Measurements from ENCODE around the gene PCDH9. TPM values are rescaled to one million over a fixed set of nuclear protein-coding genes. Genes with fewer than 3 reads are reported as not detected.

PCDH9 gene
- total RNA-seq, 1 donor from 2014 or later, result 6.8 TPM

GRCh38 chr13:66489586-66489985 is 740.5 kb downstream of the PCDH9 start:
- no peak overlapping the region for H3K4me3 ChIP-seq (ENCODE audit: low read length in 3 of 3)
- H3K36me3 ChIP-seq (ENCODE audit: control insufficient read depth in 3 of 3, insufficient read depth in 3 of 3, low read length in 3 of 3), result no peaks in the 10 kb centered on the region
- H3K27me3 ChIP-seq (ENCODE audit: control insufficient read depth in 3 of 3, insufficient read depth in 3 of 3, low read length in 3 of 3), result no peaks in the 10 kb centered on the region
- H3K4me1 ChIP-seq (ENCODE audit: control insufficient read depth in 3 of 3, insufficient read depth in 3 of 3, low read length in 3 of 3), result no peaks in the 10 kb centered on the region
- H3K9ac ChIP-seq (ENCODE audit: low read depth in 1 of 3, low read length in 3 of 3), result no peak overlapping the region
- no peak overlapping the region for H3K27ac ChIP-seq (ENCODE audit: low read depth, low read length)
- H3K9me3 ChIP-seq (ENCODE audit: control insufficient read depth in 3 of 3, low read length in 3 of 3), result no peaks in the 10 kb centered on the region

GRCh38 chr13:66489172-66489571 is 741.0 kb downstream of the PCDH9 start:
- Histone ChIP-seq H3K9me3 (ENCODE audit: control insufficient read depth in 3 of 3, low read length in 3 of 3) (no peaks in the 10 kb centered on the region), H3K27me3 (ENCODE audit: control insufficient read depth in 3 of 3, insufficient read depth in 3 of 3, low read length in 3 of 3) (no peaks in the 10 kb centered on the region), H3K4me1 (ENCODE audit: control insufficient read depth in 3 of 3, insufficient read depth in 3 of 3, low read length in 3 of 3) (no peaks in the 10 kb centered on the region), H3K36me3 (ENCODE audit: control insufficient read depth in 3 of 3, insufficient read depth in 3 of 3, low read length in 3 of 3) (no peaks in the 10 kb centered on the region), H3K9ac (ENCODE audit: low read depth in 1 of 3, low read length in 3 of 3) (no peak overlapping the region), H3K27ac (ENCODE audit: low read depth, low read length) (no peak overlapping the region), H3K4me3 (ENCODE audit: low read length in 3 of 3) (no peak overlapping the region)

DNA sequence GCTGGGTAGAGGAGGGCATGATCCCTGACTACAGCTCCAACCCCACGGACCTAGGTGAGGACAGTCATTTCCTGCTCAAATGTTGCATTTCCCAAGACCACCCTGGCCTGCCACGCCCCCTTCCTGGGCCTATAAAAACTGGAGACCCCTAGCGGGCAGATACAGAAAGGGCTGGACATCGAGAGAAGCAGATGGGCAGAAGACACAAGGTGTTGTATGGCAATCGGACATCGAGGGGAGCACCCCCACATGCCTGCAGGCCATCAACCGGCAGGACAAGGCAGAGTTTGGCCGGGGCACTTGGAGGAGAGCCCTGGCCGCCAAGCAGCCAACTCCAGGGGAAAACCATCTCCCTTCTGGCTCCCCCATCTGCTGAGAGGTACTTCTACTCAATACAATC is 746.4 kb downstream of the PCDH9 start:
- Histone ChIP-seq H3K36me3 (ENCODE audit: control insufficient read depth in 3 of 3, insufficient read depth in 3 of 3, low read length in 3 of 3) (no peaks in the 10 kb centered on the region), H3K4me3 (ENCODE audit: low read length in 3 of 3) (no peak overlapping the region), H3K27me3 (ENCODE audit: control insufficient read depth in 3 of 3, insufficient read depth in 3 of 3, low read length in 3 of 3) (no peaks in the 10 kb centered on the region), H3K4me1 (ENCODE audit: control insufficient read depth in 3 of 3, insufficient read depth in 3 of 3, low read length in 3 of 3) (no peaks in the 10 kb centered on the region), H3K27ac (ENCODE audit: low read depth, low read length) (no peak overlapping the region), H3K9ac (ENCODE audit: low read depth in 1 of 3, low read length in 3 of 3) (no peak overlapping the region), H3K9me3 (ENCODE audit: control insufficient read depth in 3 of 3, low read length in 3 of 3) (no peaks in the 10 kb centered on the region)

DNA sequence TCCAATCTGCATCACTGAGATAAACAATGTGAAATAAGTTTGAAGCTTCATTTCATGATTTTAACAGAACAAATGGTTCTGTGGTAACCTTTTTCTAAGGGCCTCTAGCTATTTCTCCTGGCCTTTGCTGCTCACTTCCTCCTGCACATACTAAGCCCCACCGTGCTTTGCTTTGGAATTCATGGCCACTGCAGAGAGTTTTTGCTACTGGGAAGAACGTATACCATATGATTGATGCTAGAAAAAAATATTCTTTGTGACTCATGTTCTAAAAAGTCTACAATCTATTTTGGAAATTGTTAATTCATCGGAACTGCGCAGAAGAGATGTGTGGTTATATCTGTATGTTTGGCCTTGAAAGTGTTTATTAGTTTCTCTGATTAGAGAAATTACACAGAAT is 747.3 kb downstream of the PCDH9 start:
- H3K27ac ChIP-seq (ENCODE audit: low read depth, low read length), result no peak overlapping the region
- H3K36me3 ChIP-seq (ENCODE audit: control insufficient read depth in 3 of 3, insufficient read depth in 3 of 3, low read length in 3 of 3), result no peaks in the 10 kb centered on the region
- H3K9me3 ChIP-seq (ENCODE audit: control insufficient read depth in 3 of 3, low read length in 3 of 3), result no peaks in the 10 kb centered on the region
- no peak overlapping the region for H3K4me3 ChIP-seq (ENCODE audit: low read length in 3 of 3)
- no peaks in the 10 kb centered on the region for H3K4me1 ChIP-seq (ENCODE audit: control insufficient read depth in 3 of 3, insufficient read depth in 3 of 3, low read length in 3 of 3)
- no peak overlapping the region for H3K9ac ChIP-seq (ENCODE audit: low read depth in 1 of 3, low read length in 3 of 3)
- H3K27me3 ChIP-seq (ENCODE audit: control insufficient read depth in 3 of 3, insufficient read depth in 3 of 3, low read length in 3 of 3), result no peaks in the 10 kb centered on the region

DNA sequence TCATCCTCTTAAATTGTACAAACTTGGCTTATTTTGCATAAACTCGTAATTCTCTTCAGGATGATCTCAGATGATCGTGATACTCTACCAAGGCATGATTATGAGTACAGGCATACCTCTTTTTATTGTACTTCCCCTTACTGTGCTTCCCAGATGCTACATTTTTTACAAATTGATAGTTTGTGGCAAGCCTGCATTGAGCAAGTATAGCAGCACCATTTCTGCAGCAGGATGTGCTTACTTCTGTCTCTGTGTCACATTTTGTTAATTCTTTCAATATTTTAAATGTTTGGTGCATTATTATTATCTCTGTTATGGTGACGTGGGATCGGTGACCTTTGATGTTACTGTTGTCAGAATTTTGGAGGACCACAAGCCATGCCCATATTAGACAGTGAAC is 752.3 kb downstream of the PCDH9 start:
- Histone ChIP-seq H3K36me3 (ENCODE audit: control insufficient read depth in 3 of 3, insufficient read depth in 3 of 3, low read length in 3 of 3) (no peaks in the 10 kb centered on the region), H3K27ac (ENCODE audit: low read depth, low read length) (no peak overlapping the region), H3K9ac (ENCODE audit: low read depth in 1 of 3, low read length in 3 of 3) (no peak overlapping the region), H3K4me3 (ENCODE audit: low read length in 3 of 3) (no peak overlapping the region), H3K27me3 (ENCODE audit: control insufficient read depth in 3 of 3, insufficient read depth in 3 of 3, low read length in 3 of 3) (no peaks in the 10 kb centered on the region), H3K9me3 (ENCODE audit: control insufficient read depth in 3 of 3, low read length in 3 of 3) (no peaks in the 10 kb centered on the region), H3K4me1 (ENCODE audit: control insufficient read depth in 3 of 3, insufficient read depth in 3 of 3, low read length in 3 of 3) (no peaks in the 10 kb centered on the region)

DNA sequence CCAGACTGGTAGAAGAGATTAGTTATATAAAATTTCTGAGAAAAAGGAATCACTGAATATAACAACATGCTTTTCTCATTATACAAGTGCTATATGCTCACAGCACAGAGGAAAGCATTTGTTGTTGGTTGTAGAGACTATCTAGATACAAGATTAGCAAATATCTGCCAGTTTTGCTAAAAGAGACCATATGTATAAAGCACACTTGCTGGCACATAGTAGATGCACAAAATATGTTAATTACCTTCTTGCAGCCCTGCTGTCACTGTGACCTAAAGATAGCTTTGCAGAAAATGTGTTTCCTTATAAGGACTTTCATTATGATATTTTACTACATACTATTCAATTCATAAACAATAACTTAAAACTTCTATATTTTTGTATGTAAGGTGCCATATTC is 755.1 kb downstream of the PCDH9 start:
- no peak overlapping the region for H3K4me3 ChIP-seq (ENCODE audit: low read length in 3 of 3)
- no peaks in the 10 kb centered on the region for H3K9me3 ChIP-seq (ENCODE audit: control insufficient read depth in 3 of 3, low read length in 3 of 3)
- H3K27me3 ChIP-seq (ENCODE audit: control insufficient read depth in 3 of 3, insufficient read depth in 3 of 3, low read length in 3 of 3), result no peaks in the 10 kb centered on the region
- H3K27ac ChIP-seq (ENCODE audit: low read depth, low read length), result no peak overlapping the region
- H3K36me3 ChIP-seq (ENCODE audit: control insufficient read depth in 3 of 3, insufficient read depth in 3 of 3, low read length in 3 of 3), result no peaks in the 10 kb centered on the region
- H3K9ac ChIP-seq (ENCODE audit: low read depth in 1 of 3, low read length in 3 of 3), result no peak overlapping the region
- no peaks in the 10 kb centered on the region for H3K4me1 ChIP-seq (ENCODE audit: control insufficient read depth in 3 of 3, insufficient read depth in 3 of 3, low read length in 3 of 3)

GRCh38 chr13:66469745-66470144 is 760.4 kb downstream of the PCDH9 start:
- Histone ChIP-seq H3K4me3 (ENCODE audit: low read length in 3 of 3) (no peak overlapping the region), H3K4me1 (ENCODE audit: control insufficient read depth in 3 of 3, insufficient read depth in 3 of 3, low read length in 3 of 3) (no peaks in the 10 kb centered on the region), H3K9me3 (ENCODE audit: control insufficient read depth in 3 of 3, low read length in 3 of 3) (no peaks in the 10 kb centered on the region), H3K27ac (ENCODE audit: low read depth, low read length) (no peak overlapping the region), H3K9ac (ENCODE audit: low read depth in 1 of 3, low read length in 3 of 3) (no peak overlapping the region), H3K36me3 (ENCODE audit: control insufficient read depth in 3 of 3, insufficient read depth in 3 of 3, low read length in 3 of 3) (no peaks in the 10 kb centered on the region), H3K27me3 (ENCODE audit: control insufficient read depth in 3 of 3, insufficient read depth in 3 of 3, low read length in 3 of 3) (no peaks in the 10 kb centered on the region)

- Histone ChIP-seq H3K36me3 (ENCODE audit: control insufficient read depth in 3 of 3, insufficient read depth in 3 of 3, low read length in 3 of 3) (no peaks in the 10 kb centered on the region), H3K27ac (ENCODE audit: low read depth, low read length) (no peak overlapping the region), H3K4me1 (ENCODE audit: control insufficient read depth in 3 of 3, insufficient read depth in 3 of 3, low read length in 3 of 3) (no peaks in the 10 kb centered on the region), H3K9ac (ENCODE audit: low read depth in 1 of 3, low read length in 3 of 3) (no peak overlapping the region), H3K27me3 (ENCODE audit: control insufficient read depth in 3 of 3, insufficient read depth in 3 of 3, low read length in 3 of 3) (no peaks in the 10 kb centered on the region), H3K4me3 (ENCODE audit: low read length in 3 of 3) (no peak overlapping the region), H3K9me3 (ENCODE audit: control insufficient read depth in 3 of 3, low read length in 3 of 3) (no peaks in the 10 kb centered on the region)
Observed at GRCh38 chr13:66468656-66469055, 761.5 kb downstream of the PCDH9 start.

DNA sequence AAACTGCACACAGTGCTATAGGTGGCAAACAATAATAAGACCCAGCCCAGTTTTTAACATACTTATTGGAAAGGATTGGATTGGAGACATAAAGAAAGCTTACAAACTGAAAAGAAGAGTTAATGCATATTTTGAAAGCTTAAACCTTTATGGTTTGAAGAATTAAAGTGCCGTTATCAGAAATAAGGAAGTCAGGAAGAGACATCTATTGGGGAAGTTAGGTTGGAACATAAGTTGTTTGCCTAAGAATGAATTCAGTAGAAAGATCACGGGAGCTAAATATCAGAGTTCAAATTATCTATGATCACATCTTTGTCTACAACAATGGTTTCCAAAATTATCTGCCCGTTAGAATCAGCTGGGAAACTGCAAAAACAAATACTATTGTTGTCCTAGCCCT is 767.9 kb downstream of the PCDH9 start:
- Histone ChIP-seq H3K36me3 (ENCODE audit: control insufficient read depth in 3 of 3, insufficient read depth in 3 of 3, low read length in 3 of 3) (no peaks in the 10 kb centered on the region), H3K27me3 (ENCODE audit: control insufficient read depth in 3 of 3, insufficient read depth in 3 of 3, low read length in 3 of 3) (no peaks in the 10 kb centered on the region), H3K4me1 (ENCODE audit: control insufficient read depth in 3 of 3, insufficient read depth in 3 of 3, low read length in 3 of 3) (no peaks in the 10 kb centered on the region), H3K9me3 (ENCODE audit: control insufficient read depth in 3 of 3, low read length in 3 of 3) (no peaks in the 10 kb centered on the region), H3K27ac (ENCODE audit: low read depth, low read length) (no peak overlapping the region), H3K4me3 (ENCODE audit: low read length in 3 of 3) (no peak overlapping the region), H3K9ac (ENCODE audit: low read depth in 1 of 3, low read length in 3 of 3) (no peak overlapping the region)

DNA sequence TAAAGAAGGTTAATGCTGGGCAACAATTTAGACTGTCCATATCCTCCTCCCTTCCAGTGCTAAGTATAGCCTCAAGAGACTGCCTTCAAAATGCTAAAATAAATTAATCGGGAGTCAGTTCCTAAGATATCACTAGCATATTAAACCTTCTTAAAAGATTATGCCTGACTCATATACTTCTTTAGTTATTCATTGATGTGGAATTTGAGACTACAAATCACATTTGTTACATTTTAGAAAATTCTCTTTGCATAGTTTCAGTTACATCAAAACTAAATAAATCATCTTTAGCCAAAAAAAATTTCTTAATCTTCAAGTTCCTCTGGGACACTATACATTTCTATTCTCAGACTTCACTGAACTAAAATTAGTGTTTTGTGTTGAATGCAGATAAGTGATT is 769.1 kb downstream of the PCDH9 start:
- H3K4me3 ChIP-seq (ENCODE audit: low read length in 3 of 3), result no peak overlapping the region
- no peaks in the 10 kb centered on the region for H3K36me3 ChIP-seq (ENCODE audit: control insufficient read depth in 3 of 3, insufficient read depth in 3 of 3, low read length in 3 of 3)
- H3K4me1 ChIP-seq (ENCODE audit: control insufficient read depth in 3 of 3, insufficient read depth in 3 of 3, low read length in 3 of 3), result no peaks in the 10 kb centered on the region
- H3K9ac ChIP-seq (ENCODE audit: low read depth in 1 of 3, low read length in 3 of 3), result no peak overlapping the region
- H3K27me3 ChIP-seq (ENCODE audit: control insufficient read depth in 3 of 3, insufficient read depth in 3 of 3, low read length in 3 of 3), result no peaks in the 10 kb centered on the region
- H3K9me3 ChIP-seq (ENCODE audit: control insufficient read depth in 3 of 3, low read length in 3 of 3), result no peaks in the 10 kb centered on the region
- H3K27ac ChIP-seq (ENCODE audit: low read depth, low read length), result no peak overlapping the region

DNA sequence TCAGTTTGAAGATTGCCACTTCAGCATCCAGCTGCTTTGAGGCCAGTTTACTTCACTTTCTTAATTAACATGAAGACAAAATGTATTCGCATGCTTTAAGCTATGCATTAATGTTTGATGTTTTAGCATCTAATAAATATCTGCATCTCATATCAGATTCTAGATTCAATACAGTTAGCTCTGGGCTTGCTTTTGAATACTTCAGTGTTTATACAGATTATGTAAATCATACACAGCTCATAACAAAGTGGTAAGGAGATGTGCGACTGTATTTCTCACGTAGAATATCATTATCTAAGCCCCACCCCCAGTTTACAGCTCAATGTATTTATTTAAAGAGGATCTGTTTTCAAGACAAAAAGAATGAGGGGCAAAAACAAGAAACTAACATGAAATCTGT is 770.5 kb downstream of the PCDH9 start:
- Histone ChIP-seq H3K27me3 (ENCODE audit: control insufficient read depth in 3 of 3, insufficient read depth in 3 of 3, low read length in 3 of 3) (no peaks in the 10 kb centered on the region), H3K9me3 (ENCODE audit: control insufficient read depth in 3 of 3, low read length in 3 of 3) (no peaks in the 10 kb centered on the region), H3K9ac (ENCODE audit: low read depth in 1 of 3, low read length in 3 of 3) (no peak overlapping the region), H3K27ac (ENCODE audit: low read depth, low read length) (no peak overlapping the region), H3K36me3 (ENCODE audit: control insufficient read depth in 3 of 3, insufficient read depth in 3 of 3, low read length in 3 of 3) (no peaks in the 10 kb centered on the region), H3K4me3 (ENCODE audit: low read length in 3 of 3) (no peak overlapping the region), H3K4me1 (ENCODE audit: control insufficient read depth in 3 of 3, insufficient read depth in 3 of 3, low read length in 3 of 3) (no peaks in the 10 kb centered on the region)
